Islet of Langerhans (tissue), 1 donor: ENCODE measurements around the gene FXYD2.

Experiments used
- FAIRE-seq: peaks from one replicate; lab custom pipeline; 2011; peaks lifted over from hg19 to GRCh38; lab: Jason Lieb, UNC

Gene FXYD2

DNA sequence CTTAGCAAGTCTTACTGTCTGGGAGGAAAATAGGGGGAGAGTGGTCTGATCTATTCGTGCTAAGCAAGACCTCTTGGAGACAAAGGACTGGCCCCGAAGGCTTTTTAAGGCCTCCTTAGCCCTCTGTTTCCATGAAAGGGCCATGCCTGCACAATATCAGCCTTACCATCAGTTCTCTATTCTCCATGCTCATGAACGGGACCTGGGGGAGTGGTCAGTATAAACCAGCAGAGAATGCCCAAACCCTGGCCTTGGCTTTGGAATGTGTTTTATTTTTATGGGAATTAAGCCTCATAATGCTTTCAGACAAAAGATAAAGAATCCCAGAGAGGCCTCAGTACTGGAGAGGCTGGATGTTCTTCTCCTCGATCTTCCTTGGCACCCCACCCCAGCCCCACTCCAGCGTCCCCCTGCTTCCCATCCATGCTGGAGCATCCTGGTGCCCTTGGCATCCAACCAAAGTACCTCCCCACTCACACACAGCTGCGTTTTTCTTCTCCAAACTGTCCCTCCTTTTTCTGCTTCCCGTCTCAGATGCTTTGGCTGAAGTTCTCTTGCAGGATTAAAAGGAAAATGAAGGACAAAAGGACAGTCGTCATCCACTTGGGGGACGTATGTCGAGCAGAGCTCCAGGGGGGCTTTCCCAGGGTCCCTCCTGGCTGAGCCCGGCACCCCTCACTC, 33.3 kb upstream of the FXYD2 start:
- no peak for FAIRE-seq

GRCh38 chr11:117855912-117856651, 31.5 kb upstream of the FXYD2 start:
- FAIRE-seq = no peak

DNA sequence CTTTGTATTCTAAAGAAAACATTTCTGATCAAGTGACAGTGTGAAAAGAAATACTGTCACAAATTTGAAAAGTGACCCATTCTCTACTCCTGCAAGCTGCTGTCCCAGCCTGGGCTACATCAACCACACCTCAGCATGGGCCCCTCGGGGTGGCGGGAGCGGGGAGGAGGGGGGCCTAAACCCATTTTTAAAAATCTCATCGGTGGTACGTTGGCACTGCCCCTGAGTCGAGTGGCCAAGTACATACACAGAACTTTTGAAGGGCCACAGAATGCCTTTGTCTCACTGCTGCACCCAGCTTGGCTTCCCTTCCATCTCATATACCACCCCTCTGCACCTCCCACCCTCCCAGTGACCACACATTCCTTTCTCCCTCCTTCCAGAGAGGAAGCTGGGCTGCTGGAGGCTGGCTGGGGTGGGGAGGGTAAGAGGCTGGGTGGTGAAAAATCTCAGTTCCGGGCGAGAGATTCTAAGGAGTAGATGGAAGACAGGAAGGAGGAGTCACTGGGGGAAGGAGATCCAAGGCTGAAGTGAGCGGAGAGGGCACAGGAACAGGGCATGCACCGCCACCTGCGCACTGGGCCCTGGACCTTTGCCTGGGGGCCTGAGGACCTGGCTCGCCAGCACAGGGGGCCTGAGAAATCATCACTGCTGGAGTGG, 30.8 kb upstream of the FXYD2 start:
- FAIRE-seq = no peak

GRCh38 chr11:117852309-117852708, 27.8 kb upstream of the FXYD2 start:
- FAIRE-seq = no peak

DNA sequence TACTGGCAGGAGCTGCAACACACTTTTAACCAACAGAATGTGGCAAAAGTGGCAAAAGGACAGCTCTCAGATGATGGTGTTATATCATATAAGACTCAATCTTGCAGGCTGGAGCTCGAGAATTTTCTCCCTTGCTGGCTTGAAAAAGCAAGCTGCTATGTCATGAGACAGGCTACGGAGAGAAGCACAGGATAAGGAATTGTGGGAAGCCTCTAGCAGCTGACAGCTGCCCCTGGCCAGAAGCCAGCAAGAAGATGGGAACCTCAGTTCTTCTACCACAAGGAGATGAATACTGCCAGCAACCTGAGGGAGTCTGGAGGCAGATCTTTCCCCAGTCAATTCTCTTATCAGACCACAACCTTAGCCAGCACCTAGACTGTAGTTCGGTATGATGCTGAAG, 27.3 kb upstream of the FXYD2 start:
- no peak for FAIRE-seq

DNA sequence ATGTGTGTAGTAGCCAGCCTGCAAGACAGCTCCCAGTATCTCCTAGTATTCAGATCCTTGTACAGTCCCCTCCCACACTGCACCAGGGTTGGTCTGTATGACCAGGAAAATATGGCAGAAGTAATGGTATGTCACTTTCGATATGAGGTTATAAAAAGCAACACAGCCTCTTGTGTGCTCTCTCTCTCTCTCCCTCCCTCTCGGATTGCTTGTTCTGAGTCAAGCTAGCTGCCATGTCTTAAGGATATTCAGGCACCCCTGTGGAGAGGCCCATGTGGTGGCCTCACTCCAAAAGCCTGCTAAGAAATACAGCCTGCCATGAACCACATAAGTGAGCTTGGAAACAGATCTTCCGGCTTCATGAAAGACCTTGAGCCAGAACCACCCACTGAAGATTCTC, 26.6 kb upstream of the FXYD2 start:
- FAIRE-seq = no peak

GRCh38 chr11:117849781-117850414, 25.4 kb upstream of the FXYD2 start:
- no peak for FAIRE-seq

- FAIRE-seq = peak; percentile 74
Observed at GRCh38 chr11:117843666-117844484, 19.3 kb upstream of the FXYD2 start.

DNA sequence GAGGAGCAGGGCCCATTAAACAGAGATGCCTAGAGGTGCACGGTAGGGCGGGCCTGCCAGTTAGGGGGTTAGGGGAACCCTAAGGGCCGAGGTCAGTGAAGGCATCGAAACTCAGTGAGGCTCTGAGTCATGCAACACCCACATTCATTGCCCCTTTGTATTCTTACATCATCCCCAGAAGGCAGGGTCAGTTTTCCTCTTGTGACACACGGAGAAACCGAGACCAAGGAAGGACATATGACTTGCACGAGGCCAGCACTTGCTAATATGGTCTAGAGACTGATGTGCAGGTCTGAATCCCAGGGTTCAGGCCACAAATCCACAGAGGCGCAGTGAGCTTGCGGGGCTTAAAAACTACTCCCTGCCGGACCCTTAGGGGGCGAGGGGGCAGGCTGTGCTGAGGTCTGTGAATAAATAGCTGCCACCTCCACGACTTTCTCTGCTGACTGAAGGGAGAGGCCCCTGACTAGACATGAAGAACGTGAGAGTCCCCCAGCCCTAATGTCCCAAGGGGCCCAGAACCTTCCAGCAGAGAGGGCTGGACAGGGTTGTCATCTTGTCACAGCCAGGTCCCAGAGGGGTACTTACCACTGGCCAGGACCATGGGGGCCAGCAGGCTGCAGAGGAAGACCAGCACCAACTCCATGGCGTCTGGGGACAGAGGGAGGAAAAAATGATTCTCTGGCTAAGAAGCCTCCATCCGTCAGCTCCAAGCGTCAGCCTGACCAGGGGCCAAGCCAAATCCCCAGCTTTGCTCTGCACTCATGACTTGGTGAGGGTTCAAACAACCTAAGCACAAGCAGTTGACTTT, 17.8 kb upstream of the FXYD2 start:
- FAIRE-seq = no peak

DNA sequence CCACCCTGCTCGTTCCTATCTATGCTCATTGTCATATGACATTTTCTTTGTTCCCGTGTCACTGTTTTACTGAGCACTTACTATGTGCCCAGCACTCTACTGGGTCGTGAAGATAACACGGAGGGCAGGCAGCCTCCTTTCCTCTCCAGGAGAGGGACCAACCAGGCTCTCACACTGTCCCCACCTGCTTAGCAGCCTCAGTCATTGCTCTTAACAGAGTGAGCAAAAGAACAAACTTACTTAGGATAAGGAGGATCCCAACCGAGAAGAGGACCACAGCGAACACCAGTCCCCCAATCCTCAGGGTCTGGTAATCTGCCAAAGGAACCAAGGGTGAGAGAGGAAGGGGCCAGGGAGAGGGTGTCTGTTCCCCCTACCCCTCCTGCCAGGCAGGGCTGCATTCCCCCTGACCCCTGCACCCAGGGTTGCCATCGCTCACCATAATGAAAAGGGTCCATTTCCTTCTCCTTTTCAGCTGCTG, 17.0 kb upstream of the FXYD2 start:
- no peak for FAIRE-seq

DNA sequence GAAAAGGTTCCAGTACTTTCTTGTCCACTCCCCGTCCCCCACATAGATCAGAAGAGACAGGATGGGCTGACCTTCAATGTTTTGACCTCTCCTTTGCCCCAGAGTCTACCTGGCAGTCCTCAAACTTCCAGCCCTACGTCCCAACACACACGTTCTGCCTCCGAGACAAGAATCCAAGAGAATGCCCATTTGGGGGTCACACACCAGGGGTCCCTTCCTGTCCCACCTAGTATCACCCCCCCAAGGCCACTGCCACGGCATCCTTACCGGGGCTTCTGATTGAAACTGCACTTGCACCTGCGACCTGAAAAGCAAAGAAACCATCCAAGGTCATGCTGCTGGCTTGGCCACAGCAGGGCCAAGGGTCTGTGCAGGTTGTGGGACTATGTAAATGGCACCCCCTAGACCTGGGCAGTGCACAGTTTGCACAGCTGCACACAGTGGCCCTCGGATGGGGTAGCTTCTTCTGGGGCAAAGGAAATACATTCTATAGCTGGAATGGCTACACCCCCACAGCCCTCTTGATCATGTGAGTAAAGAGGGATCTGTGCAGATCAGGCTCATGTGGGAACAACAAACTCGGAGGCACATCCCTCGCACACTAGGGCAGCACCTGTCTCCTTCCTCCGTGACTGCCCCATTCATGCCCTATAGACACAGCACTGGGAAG, 16.5 kb upstream of the FXYD2 start:
- no peak for FAIRE-seq

DNA sequence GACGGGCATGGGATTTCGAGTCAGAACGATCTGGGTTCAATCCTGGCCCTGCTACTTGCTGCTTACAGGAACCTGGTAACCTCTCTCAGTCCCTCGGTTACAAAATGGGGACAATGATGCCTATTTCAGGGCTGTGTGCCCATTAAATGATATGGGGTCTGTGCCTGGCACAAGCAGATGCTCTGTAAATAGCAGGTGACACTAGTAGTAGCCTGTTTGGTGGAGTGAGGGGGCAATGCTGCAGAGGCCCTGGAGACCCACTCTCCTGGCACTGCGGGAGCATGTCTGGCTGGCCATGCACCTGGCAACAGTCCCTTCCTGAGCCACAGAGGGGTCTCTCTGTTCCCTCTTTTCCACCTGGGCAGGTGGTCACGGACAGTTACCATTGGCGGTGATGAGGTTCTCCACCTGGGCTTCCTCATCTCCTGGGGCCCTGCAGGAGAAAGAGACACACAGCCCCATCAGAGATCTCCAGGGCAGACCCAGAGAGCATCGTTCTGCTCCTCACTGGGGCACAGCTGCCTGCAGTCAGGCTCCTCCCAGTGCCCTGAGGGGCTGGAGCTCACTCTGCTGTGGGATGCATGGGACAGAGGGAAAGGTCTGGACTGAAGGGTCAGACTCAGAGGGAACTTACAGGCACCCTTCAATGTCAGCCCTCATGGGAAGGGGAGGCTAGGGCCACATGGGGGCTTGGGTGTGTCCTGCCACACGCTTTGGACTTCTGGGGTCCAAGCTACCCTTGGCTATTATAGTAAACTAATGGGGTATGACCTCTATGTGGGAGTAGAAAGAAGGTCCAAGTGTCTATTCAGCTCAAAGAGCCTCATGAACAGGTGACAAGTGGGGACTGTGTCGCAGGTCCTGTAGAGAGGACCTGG, 15.6 kb upstream of the FXYD2 start:
- no peak for FAIRE-seq

- no peak for FAIRE-seq
Observed at GRCh38 chr11:117839380-117839881, 14.9 kb upstream of the FXYD2 start.

DNA sequence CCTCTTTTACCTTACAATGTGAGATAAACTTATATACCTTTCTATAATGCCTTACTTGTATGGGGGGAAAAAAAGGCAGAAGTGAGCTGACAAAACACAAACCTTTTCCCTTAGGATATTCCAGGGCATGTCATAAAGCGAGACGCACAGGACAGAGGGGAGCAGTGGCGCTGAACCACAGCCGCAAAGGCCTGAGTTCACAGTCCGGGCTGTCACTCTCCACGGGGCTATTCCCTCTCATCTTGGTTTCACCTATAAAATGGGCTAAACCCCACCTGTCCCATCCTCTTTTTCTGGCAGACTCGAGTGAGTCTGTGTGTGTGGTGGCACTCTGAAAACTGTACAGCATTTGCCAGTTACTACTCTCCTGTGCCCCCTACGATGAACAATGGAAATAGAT, 14.4 kb upstream of the FXYD2 start:
- FAIRE-seq = no peak

DNA sequence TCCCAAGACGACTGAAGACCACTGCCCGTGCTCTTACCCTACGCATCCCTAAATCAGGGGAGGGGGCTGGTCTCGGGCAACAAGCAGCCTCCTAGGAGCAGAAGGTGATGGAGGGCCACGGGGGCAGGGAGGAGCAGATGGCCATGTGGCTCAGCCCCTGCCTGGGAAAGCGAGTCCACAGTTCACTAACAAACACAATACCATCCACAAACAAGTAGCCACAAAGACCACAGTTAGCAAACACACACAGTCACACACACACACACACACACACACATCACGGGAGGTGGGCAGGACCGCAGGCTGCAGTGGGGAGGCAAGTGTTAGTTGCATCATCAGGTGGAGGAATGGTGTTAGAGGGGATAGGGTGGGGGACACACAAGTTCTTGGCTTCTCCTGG, 13.2 kb upstream of the FXYD2 start:
- no peak for FAIRE-seq

DNA sequence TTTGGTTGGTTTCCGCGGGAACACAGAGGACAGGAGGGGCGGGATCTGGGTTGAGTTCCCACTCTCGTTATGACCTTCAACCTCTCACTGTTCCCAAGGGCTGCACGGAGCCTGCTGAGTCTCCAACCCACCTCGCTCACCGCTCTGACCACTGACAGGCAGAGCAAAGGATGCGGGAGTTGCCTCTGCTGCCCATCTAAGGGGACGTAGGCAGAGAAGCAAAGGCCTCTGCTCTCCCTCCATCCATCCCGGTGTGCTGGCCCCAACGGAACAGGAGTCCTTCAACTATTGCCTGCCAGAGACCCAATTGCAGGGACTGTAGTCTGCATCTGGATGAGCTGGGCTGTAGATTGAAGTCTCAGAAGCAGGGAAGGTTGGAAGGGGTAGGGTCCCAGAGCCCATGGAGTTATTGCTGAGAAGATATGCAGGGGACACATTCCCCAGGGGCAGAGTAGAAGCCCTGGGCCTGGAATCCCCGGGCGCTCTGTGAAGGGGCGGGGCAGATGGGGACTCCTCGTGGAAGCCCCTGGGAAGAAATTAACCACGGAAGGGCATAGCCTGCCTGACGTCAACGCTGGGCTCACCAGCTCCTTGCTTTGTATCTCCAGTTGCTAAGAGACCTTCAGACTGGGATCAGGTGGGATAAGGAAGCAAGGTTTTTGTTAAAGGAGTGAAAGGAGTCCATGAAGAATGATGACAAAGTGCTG, 12.7 kb upstream of the FXYD2 start:
- peak; percentile 38 for FAIRE-seq

DNA sequence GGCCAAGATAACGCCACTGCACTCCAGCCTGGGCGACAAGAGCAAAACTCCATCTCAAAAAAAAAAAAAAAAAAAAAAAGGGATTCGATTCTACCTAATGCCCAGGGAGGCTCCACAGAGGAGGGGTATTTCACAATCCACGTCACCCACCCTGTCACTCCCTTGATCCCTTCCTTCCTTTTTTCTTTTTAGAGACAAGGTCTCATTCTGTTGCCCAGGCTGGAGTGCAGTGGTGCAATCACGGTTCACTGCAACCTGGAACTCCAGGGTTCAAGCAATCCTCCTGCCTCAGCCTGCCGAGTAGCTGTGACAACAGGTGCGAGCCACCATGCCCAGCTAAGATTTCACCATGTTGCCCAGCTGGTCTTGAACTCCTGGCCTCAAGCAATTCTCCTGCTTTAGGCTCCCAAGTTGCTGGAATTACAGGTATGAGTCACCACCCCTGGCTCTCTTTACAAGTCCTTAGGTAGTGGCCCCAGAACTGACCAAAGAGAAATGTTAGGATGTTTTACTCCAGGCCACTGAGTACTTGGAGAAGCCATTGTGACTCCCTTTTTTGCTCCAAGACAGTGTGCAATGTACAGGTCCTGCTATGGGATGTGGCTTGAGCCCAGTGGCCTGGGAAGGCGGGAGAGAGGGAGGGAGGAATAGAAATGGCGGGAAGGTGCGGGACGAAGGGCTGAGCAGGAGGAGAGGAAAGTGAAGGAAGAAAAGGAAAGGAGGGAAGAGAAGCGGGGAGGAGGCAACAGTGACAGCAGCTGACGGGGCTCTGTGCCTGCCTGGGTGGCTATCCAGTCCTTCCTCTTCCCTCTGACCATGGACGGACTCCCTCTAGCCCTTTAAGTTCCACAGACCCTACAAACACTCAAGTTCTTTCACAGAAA, 11.8 kb upstream of the FXYD2 start:
- FAIRE-seq = no peak

DNA sequence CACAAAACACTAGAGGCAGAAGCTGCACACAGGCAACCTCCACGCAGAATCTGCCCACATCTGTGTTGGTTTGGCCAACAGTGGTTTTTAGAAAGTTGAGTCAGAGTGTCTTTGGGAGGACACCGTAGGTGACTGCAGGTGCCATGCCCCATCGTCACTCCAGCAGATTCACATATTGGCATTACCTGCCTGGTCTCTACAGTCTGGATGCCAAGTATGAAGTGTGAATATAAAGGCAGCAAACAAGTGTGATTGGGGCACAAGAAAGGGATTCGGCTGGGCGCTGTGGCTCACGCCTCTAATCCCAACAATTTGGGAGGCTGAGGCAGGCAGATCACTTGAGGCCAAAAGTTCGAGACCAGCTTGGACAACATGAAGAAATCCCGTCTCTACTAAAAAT, 11.0 kb upstream of the FXYD2 start:
- no peak for FAIRE-seq
